HepG2 (cell line): ENCODE measurements around the gene MIDN. TPM values are rescaled to one million over a fixed set of nuclear protein-coding genes. Genes with fewer than 3 reads are reported as not detected.

Experiments used
- GATAD1 ChIP-seq: IDR thresholded peaks from 2 replicates; pipeline ENCODE4 v1.6.1; 2016; ENCODE audit warnings: missing genetic modification reagents, missing compliant biosample characterization
- NFRKB ChIP-seq: fragments of 450-650 bp; IDR thresholded peaks from 2 replicates; pipeline ENCODE4 v1.6.1; 2017
- NONO ChIP-seq, 2 experiments: fragments of 450-650 bp in 1 of 2; sonication (generic) in 1 of 2; formaldehyde crosslinking in 1 of 2; IDR thresholded peaks in 1 of 2; conservative IDR thresholded peaks in 1 of 2; 2 replicates each; pipeline versions ENCODE4 v1.6.1 to v1.8.0; 2017 to 2022; ENCODE audit warnings: mild to moderate bottlenecking in 1 of 2, missing genetic modification reagents in 1 of 2, moderate library complexity in 1 of 2
- NR2C2 ChIP-seq: sonication (generic); formaldehyde crosslinking; IDR thresholded peaks from 2 replicates; pipeline ENCODE4 v1.4.0; 2020; ENCODE audit warnings: missing genetic modification reagents, mild to moderate bottlenecking, moderate library complexity, borderline replicate concordance
- RBM22 ChIP-seq: fragments of 200-400 bp; formaldehyde crosslinking; optimal IDR thresholded peaks from 2 replicates; pipeline ENCODE3; 2017; ENCODE audit warnings: mild to moderate bottlenecking, low read length, moderate library complexity
- SOX13 ChIP-seq, 3 experiments: fragments of 450-650 bp in 1 of 3; sonication (generic) in 1 of 3; formaldehyde crosslinking in 1 of 3; IDR thresholded peaks in 2 of 3; conservative IDR thresholded peaks in 1 of 3; 2 replicates each; pipeline versions ENCODE4 v1.5.0 to v1.6.1; 2016 to 2020; ENCODE audit warnings: antibody characterized with exemption in 1 of 3, mild to moderate bottlenecking in 1 of 3, missing compliant biosample characterization in 1 of 3, missing genetic modification reagents in 1 of 3, moderate library complexity in 1 of 3
- ZFP82 ChIP-seq: sonication (generic); formaldehyde crosslinking; IDR thresholded peaks from 2 replicates; pipeline ENCODE4 v1.5.1; 2020; ENCODE audit warnings: mild to moderate bottlenecking, missing genetic modification reagents, borderline replicate concordance
- ZFYVE20 ChIP-seq: sonication (generic); formaldehyde crosslinking; IDR thresholded peaks from 2 replicates; pipeline ENCODE4 v1.8.0; 2023; ENCODE audit warnings: low read depth, mild to moderate bottlenecking, moderate library complexity, missing genetic modification reagents, borderline replicate concordance
- ZNF562 ChIP-seq: sonication (generic); formaldehyde crosslinking; IDR thresholded peaks from 2 replicates; pipeline ENCODE4 v1.8.0; 2022; ENCODE audit warnings: missing genetic modification reagents, borderline replicate concordance
- polyA plus RNA-seq, 8 experiments: library from polyadenylated mRNA; depleted of rRNA in 3 of 8; stranded (reverse) in 7 of 8; unstranded in 1 of 8; fragments of >200 nt; fragmentation: Illumina TruSeq in 4 of 8; extraction: Trizol in 4 of 8; gene quantifications; 2 replicates each; pipeline versions ENCODE4 v1.2.1 to v1.2.3, GENCODE V29; 2011 to 2016; ENCODE audit warnings: low read depth in 4 of 8, missing spikeins in 1 of 8, mixed read lengths in 1 of 8; ENCODE audit not compliant: insufficient read depth in 1 of 8
- total RNA-seq, 5 experiments: library from RNA; depleted of rRNA; stranded (reverse); fragments of >200 nt; fragmentation: Illumina TruSeq; extraction: Trizol; gene quantifications; 2 replicates each; pipeline ENCODE4 v1.2.3, GENCODE V29; 2016; ENCODE audit warnings: low read depth in 1 of 5
- TF ChIP-seq, protein P1 (sequence below): sonication (generic); formaldehyde crosslinking; IDR thresholded peaks from 2 replicates; pipeline ENCODE4 v1.4.0; 2020; ENCODE audit warnings: missing genetic modification reagents, borderline replicate concordance
- TF ChIP-seq, protein P2 (sequence below): sonication (generic); formaldehyde crosslinking; IDR thresholded peaks from 2 replicates; pipeline ENCODE4 v1.4.0; 2020; ENCODE audit warnings: low read depth, mild to moderate bottlenecking, missing genetic modification reagents
- TF ChIP-seq, protein P3 (sequence below): sonication (generic); formaldehyde crosslinking; IDR thresholded peaks from 2 replicates; pipeline ENCODE4 v1.5.0; 2020; ENCODE audit warnings: mild to moderate bottlenecking, missing genetic modification reagents
- TF ChIP-seq, protein P4 (sequence below): sonication (generic); formaldehyde crosslinking; IDR thresholded peaks from 2 replicates; pipeline ENCODE4 v1.4.0; 2020; ENCODE audit warnings: mild to moderate bottlenecking, missing genetic modification reagents
- TF ChIP-seq, protein P5 (sequence below): fragments of 450-650 bp; IDR thresholded peaks from 2 replicates; pipeline ENCODE4 v1.6.1; 2016

Gene MIDN
- total and polyA plus RNA-seq, 2 of the 13 experiments (the other 11 are each of a cell fraction or from before 2014, with no cell fraction given), result 8.4 to 18.0 TPM

DNA sequence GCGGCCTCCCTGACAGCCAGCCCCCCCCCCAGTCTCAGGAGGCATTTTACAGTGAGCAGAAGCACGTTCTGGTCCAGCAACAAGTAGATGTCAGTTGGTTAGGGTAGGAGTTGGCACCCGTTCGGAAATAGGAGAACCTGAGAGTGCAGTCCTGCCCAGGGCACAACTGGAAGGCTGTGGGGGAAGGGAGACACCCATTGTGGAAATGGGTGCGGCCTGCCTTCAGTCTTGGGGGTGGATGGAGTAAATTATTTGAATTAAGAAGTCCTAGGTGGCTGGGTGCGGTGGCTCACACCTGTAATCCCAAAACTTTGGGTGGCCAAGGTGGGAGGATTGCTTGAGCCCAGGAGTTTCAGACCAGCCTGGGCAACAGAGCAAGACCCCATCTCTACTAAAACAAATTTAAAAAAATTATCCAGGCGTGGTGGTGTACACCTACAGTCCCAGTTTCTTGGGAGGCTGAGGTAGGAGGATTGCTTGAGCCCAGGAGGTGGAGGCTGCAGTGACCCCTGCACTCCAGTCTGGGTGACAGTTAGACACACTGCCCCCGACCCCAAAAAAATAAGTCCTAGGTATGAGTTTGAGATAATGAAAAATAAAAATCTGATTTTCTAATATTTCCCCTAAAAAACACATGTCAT is 21.9 kb downstream of the MIDN start (continued):
- TF ChIP-seq SOX13 (IDR thresholded peaks at IDR 0.05) (no peak), SOX13 (CRISPR knock-in tag; conservative IDR thresholded peaks at IDR 0.05 in 1 of 2, IDR thresholded peaks at IDR 0.05 in 1 of 2) (no peak), RBM22 (peak; percentile 7), ZFP82 (CRISPR knock-in tag) (no peak), NONO (IDR thresholded peaks at IDR 0.05) (no peak), NONO (CRISPR knock-in tag; conservative IDR thresholded peaks at IDR 0.05) (no peak), ZFYVE20 (CRISPR knock-in tag) (no peak), ZNF562 (CRISPR knock-in tag) (no peak), NFRKB (no peak), NR2C2 (peak; percentile 23), GATAD1 (CRISPR knock-in tag) (no peak)
- TF ChIP-seq, protein P1, sequence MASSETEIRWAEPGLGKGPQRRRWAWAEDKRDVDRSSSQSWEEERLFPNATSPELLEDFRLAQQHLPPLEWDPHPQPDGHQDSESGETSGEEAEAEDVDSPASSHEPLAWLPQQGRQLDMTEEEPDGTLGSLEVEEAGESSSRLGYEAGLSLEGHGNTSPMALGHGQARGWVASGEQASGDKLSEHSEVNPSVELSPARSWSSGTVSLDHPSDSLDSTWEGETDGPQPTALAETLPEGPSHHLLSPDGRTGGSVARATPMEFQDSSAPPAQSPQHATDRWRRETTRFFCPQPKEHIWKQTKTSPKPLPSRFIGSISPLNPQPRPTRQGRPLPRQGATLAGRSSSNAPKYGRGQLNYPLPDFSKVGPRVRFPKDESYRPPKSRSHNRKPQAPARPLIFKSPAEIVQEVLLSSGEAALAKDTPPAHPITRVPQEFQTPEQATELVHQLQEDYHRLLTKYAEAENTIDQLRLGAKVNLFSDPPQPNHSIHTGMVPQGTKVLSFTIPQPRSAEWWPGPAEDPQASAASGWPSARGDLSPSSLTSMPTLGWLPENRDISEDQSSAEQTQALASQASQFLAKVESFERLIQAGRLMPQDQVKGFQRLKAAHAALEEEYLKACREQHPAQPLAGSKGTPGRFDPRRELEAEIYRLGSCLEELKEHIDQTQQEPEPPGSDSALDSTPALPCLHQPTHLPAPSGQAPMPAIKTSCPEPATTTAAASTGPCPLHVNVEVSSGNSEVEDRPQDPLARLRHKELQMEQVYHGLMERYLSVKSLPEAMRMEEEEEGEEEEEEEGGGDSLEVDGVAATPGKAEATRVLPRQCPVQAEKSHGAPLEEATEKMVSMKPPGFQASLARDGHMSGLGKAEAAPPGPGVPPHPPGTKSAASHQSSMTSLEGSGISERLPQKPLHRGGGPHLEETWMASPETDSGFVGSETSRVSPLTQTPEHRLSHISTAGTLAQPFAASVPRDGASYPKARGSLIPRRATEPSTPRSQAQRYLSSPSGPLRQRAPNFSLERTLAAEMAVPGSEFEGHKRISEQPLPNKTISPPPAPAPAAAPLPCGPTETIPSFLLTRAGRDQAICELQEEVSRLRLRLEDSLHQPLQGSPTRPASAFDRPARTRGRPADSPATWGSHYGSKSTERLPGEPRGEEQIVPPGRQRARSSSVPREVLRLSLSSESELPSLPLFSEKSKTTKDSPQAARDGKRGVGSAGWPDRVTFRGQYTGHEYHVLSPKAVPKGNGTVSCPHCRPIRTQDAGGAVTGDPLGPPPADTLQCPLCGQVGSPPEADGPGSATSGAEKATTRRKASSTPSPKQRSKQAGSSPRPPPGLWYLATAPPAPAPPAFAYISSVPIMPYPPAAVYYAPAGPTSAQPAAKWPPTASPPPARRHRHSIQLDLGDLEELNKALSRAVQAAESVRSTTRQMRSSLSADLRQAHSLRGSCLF (CRISPR knock-in tag), result no peak
- TF ChIP-seq, protein P2, sequence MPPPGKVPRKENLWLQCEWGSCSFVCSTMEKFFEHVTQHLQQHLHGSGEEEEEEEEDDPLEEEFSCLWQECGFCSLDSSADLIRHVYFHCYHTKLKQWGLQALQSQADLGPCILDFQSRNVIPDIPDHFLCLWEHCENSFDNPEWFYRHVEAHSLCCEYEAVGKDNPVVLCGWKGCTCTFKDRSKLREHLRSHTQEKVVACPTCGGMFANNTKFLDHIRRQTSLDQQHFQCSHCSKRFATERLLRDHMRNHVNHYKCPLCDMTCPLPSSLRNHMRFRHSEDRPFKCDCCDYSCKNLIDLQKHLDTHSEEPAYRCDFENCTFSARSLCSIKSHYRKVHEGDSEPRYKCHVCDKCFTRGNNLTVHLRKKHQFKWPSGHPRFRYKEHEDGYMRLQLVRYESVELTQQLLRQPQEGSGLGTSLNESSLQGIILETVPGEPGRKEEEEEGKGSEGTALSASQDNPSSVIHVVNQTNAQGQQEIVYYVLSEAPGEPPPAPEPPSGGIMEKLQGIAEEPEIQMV (CRISPR knock-in tag), result 0 out of 2 replicates have a peak, but pooled peaks have one; percentile 6
- TF ChIP-seq, protein P3, sequence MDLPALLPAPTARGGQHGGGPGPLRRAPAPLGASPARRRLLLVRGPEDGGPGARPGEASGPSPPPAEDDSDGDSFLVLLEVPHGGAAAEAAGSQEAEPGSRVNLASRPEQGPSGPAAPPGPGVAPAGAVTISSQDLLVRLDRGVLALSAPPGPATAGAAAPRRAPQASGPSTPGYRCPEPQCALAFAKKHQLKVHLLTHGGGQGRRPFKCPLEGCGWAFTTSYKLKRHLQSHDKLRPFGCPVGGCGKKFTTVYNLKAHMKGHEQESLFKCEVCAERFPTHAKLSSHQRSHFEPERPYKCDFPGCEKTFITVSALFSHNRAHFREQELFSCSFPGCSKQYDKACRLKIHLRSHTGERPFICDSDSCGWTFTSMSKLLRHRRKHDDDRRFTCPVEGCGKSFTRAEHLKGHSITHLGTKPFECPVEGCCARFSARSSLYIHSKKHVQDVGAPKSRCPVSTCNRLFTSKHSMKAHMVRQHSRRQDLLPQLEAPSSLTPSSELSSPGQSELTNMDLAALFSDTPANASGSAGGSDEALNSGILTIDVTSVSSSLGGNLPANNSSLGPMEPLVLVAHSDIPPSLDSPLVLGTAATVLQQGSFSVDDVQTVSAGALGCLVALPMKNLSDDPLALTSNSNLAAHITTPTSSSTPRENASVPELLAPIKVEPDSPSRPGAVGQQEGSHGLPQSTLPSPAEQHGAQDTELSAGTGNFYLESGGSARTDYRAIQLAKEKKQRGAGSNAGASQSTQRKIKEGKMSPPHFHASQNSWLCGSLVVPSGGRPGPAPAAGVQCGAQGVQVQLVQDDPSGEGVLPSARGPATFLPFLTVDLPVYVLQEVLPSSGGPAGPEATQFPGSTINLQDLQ (CRISPR knock-in tag), result no peak
- TF ChIP-seq, protein P4, sequence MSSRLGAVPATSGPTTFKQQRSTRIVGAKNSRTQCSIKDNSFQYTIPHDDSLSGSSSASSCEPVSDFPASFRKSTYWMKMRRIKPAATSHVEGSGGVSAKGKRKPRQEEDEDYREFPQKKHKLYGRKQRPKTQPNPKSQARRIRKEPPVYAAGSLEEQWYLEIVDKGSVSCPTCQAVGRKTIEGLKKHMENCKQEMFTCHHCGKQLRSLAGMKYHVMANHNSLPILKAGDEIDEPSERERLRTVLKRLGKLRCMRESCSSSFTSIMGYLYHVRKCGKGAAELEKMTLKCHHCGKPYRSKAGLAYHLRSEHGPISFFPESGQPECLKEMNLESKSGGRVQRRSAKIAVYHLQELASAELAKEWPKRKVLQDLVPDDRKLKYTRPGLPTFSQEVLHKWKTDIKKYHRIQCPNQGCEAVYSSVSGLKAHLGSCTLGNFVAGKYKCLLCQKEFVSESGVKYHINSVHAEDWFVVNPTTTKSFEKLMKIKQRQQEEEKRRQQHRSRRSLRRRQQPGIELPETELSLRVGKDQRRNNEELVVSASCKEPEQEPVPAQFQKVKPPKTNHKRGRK (CRISPR knock-in tag), result 0 out of 2 replicates have a peak, but pooled peaks have one; percentile 5
- TF ChIP-seq, protein P5, sequence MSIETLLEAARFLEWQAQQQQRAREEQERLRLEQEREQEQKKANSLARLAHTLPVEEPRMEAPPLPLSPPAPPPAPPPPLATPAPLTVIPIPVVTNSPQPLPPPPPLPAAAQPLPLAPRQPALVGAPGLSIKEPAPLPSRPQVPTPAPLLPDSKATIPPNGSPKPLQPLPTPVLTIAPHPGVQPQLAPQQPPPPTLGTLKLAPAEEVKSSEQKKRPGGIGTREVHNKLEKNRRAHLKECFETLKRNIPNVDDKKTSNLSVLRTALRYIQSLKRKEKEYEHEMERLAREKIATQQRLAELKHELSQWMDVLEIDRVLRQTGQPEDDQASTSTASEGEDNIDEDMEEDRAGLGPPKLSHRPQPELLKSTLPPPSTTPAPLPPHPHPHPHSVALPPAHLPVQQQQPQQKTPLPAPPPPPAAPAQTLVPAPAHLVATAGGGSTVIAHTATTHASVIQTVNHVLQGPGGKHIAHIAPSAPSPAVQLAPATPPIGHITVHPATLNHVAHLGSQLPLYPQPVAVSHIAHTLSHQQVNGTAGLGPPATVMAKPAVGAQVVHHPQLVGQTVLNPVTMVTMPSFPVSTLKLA, result no peak
